Hepatic stellate cell (primary cell): ENCODE results near the gene IL20RA.
"Not testable (repeated sequence)": the region's sequence is repeated elsewhere in the genome, so short reads cannot be mapped to it uniquely, and the experiment has no call there.

ENCODE experiments used
- DNase-seq: peaks from one replicate; pipeline ENCODE4 v3.0.0; 2011; ENCODE audit warnings: low spot score

Gene IL20RA

GRCh38 chr6:137044366-137045221 lies at the start of gene IL20RA:
TSS of gene IL20RA (minus strand) at chr6:137044965. CDS start at chr6:137044728, 237 bp downstream.
- peak; percentile 24 for DNase-seq

- no peak for DNase-seq
These were observed 48.7 kb upstream of the IL20RA start for GRCh38 chr6:137093183-137094069.

- no peak for DNase-seq
These were observed 47.3 kb upstream of the IL20RA start for GRCh38 chr6:137092018-137092417.

- DNase-seq = no peak
These were observed 44.5 kb upstream of the IL20RA start for GRCh38 chr6:137089305-137089704.

GRCh38 chr6:137087902-137088301 lies 43.1 kb upstream of the IL20RA start:
- DNase-seq = no peak

- DNase-seq = no peak
These were observed 41.3 kb upstream of the IL20RA start for GRCh38 chr6:137086031-137086430.

GRCh38 chr6:137084865-137085617 lies 40.3 kb upstream of the IL20RA start:
- DNase-seq = no peak

- DNase-seq = no peak
These were observed 39.3 kb upstream of the IL20RA start for GRCh38 chr6:137084090-137084489.

- DNase-seq = no peak
These were observed 37.2 kb upstream of the IL20RA start for GRCh38 chr6:137081997-137082396.

- no peak for DNase-seq
These were observed 35.9 kb upstream of the IL20RA start for GRCh38 chr6:137080711-137081110.

GRCh38 chr6:137076277-137077068 lies 31.7 kb upstream of the IL20RA start:
- DNase-seq = peak; percentile 35

- DNase-seq = not testable (repeated sequence)
These were observed 31.0 kb upstream of the IL20RA start for GRCh38 chr6:137075790-137076189.

GRCh38 chr6:137070303-137070702 lies 25.5 kb upstream of the IL20RA start:
- DNase-seq = no peak

- DNase-seq = no peak
These were observed 22.6 kb upstream of the IL20RA start for GRCh38 chr6:137067399-137067798.

- DNase-seq = no peak
These were observed 13.3 kb upstream of the IL20RA start for GRCh38 chr6:137058037-137058436.

GRCh38 chr6:137056121-137056880 lies 11.5 kb upstream of the IL20RA start:
- no peak for DNase-seq

GRCh38 chr6:137051790-137052472 lies 7.2 kb upstream of the IL20RA start:
- DNase-seq = peak; percentile 6

- no peak for DNase-seq
These were observed 4.3 kb upstream of the IL20RA start for GRCh38 chr6:137049095-137049494.

GRCh38 chr6:137046871-137047412 lies 2.2 kb upstream of the IL20RA start:
- DNase-seq = no peak
